SK-N-SH (cell line): ENCODE data around the gene YARS1. TPM values are rescaled to one million over a fixed set of nuclear protein-coding genes. Genes with fewer than 3 reads are reported as not detected.

Experiments
- CTCF ChIA-PET: fragments of 300-600, 350-600 bp; formaldehyde crosslinking; extraction: SDS; loops from one replicate; lab custom pipeline; 2021; lab: Yijun Ruan, JAX
- POLR2A ChIA-PET: fragments of 350-600 bp; sonication (Branson Sonifier 250); formaldehyde crosslinking; extraction: SDS; loops from one replicate; lab custom pipeline; 2020; ENCODE audit warnings: antibody characterized with exemption, inconsistent platforms; lab: Yijun Ruan, JAX
- DNase-seq: peaks from one replicate; pipeline ENCODE4 v3.0.0; 2012
- H2AFZ ChIP-seq: fragments of 200-600 bp; sonication (generic); 2 replicates; pipeline ENCODE4 v1.8.1; 2016; ENCODE audit warnings: antibody characterized with exemption, mild to moderate bottlenecking, low read depth
- H3F3A ChIP-seq: fragments of 200-600 bp; sonication (generic); replicated peaks from 2 replicates; pipeline ENCODE3; 2016; ENCODE audit warnings: antibody characterized with exemption, mild to moderate bottlenecking; ENCODE audit not compliant: insufficient read depth
- H3K27ac ChIP-seq, 2 experiments: fragments of 200-500 bp in 1 of 2; fragments of 200-600 bp in 1 of 2; sonication (Bioruptor generic) in 1 of 2; sonication (generic), shearing (Covaris generic) in 1 of 2; 2 replicates each; pipeline versions ENCODE4 v1.5.1 to v1.6.1; 2014 to 2016; ENCODE audit warnings: low read depth in 2 of 2, inconsistent platforms in 1 of 2, low read length in 1 of 2, mild to moderate bottlenecking in 1 of 2, mixed read lengths in 1 of 2
- H3K27me3 ChIP-seq: fragments of 200-600 bp; sonication (generic), shearing (Covaris generic); 2 replicates; pipeline ENCODE4 v1.6.1; 2016; ENCODE audit warnings: mixed run types; ENCODE audit not compliant: insufficient read depth
- H3K36me3 ChIP-seq, 2 experiments: fragments of 200-500 bp in 1 of 2; fragments of 200-600 bp in 1 of 2; sonication (Bioruptor generic) in 1 of 2; sonication (generic) in 1 of 2; replicated peaks in 1 of 2; 2 replicates each; pipeline versions ENCODE3 to v1.5.1; 2014 to 2016; ENCODE audit warnings: low read length in 1 of 2, mild to moderate bottlenecking in 1 of 2; ENCODE audit not compliant: insufficient read depth in 2 of 2, control insufficient read depth in 1 of 2
- H3K4me1 ChIP-seq, 2 experiments: fragments of 200-500 bp in 1 of 2; fragments of 200-600 bp in 1 of 2; sonication (Bioruptor generic) in 1 of 2; sonication (generic), shearing (Covaris generic) in 1 of 2; 2 replicates each; pipeline versions ENCODE4 v1.5.1 to v1.6.1; 2014 to 2016; ENCODE audit warnings: low read depth in 1 of 2, low read length in 1 of 2, mixed run types in 1 of 2; ENCODE audit not compliant: insufficient read depth in 2 of 2, control insufficient read depth in 1 of 2
- H3K4me2 ChIP-seq: fragments of 200-600 bp; sonication (generic), shearing (Covaris generic); 2 replicates; pipeline ENCODE4 v1.6.1; 2017; ENCODE audit warnings: mixed run types
- H3K4me3 ChIP-seq, 2 experiments: fragments of 200-500 bp in 1 of 2; fragments of 200-600 bp in 1 of 2; sonication (Bioruptor generic) in 1 of 2; sonication (generic), shearing (Covaris generic) in 1 of 2; 2 replicates each; pipeline versions ENCODE4 v1.5.1 to v1.8.1; 2014 to 2016; ENCODE audit warnings: low read depth in 2 of 2, inconsistent platforms in 1 of 2, low read length in 1 of 2, mild to moderate bottlenecking in 1 of 2, mixed read lengths in 1 of 2, moderate library complexity in 1 of 2
- H3K79me2 ChIP-seq: fragments of 200-600 bp; sonication (generic); 2 replicates; pipeline ENCODE4 v1.8.1; 2017; ENCODE audit warnings: mild to moderate bottlenecking; ENCODE audit not compliant: insufficient read depth
- H3K9ac ChIP-seq: fragments of 200-600 bp; sonication (generic); 2 replicates; pipeline ENCODE4 v1.6.1; 2017; ENCODE audit warnings: mixed run types
- H3K9me2 ChIP-seq: fragments of 200-600 bp; sonication (generic); 2 replicates; pipeline ENCODE4 v1.6.1; 2017; ENCODE audit warnings: mixed run types
- H3K9me3 ChIP-seq: fragments of 200-600 bp; sonication (generic); 2 replicates; pipeline ENCODE4 v1.6.1; 2017; ENCODE audit warnings: mixed run types, mild to moderate bottlenecking, moderate library complexity
- H4K20me1 ChIP-seq: fragments of 200-600 bp; sonication (generic); 2 replicates; pipeline ENCODE4 v1.6.1; 2017; ENCODE audit warnings: mild to moderate bottlenecking, mixed run types; ENCODE audit not compliant: insufficient read depth
- CHD2 ChIP-seq: fragments of 150-350 bp; IDR thresholded peaks from 2 replicates; pipeline ENCODE4 v1.6.1; 2018; ENCODE audit warnings: low read length; ENCODE audit not compliant: partially characterized antibody
- EZH2phosphoT487 ChIP-seq: fragments of 200-600 bp; sonication (generic); IDR thresholded peaks from 2 replicates; pipeline ENCODE4 v1.6.1; 2017; ENCODE audit warnings: low read depth, mixed run types, mild to moderate bottlenecking, antibody characterized with exemption, moderate library complexity, borderline replicate concordance
- FOXJ3 ChIP-seq: sonication (generic); formaldehyde crosslinking; IDR thresholded peaks from 2 replicates; pipeline ENCODE4 v1.5.1; 2020; ENCODE audit warnings: mild to moderate bottlenecking, missing genetic modification reagents
- GABPA ChIP-seq: IDR thresholded peaks from 2 replicates; pipeline ENCODE4 v1.4.0; 2012; ENCODE audit warnings: low read depth, mild to moderate bottlenecking
- RAD21 ChIP-seq: IDR thresholded peaks from 2 replicates; pipeline ENCODE4 v1.6.1; 2012; ENCODE audit warnings: mild to moderate bottlenecking, low read length
- SIN3A ChIP-seq: IDR thresholded peaks from 2 replicates; pipeline ENCODE4 v1.6.1; 2012; ENCODE audit warnings: low read depth, mild to moderate bottlenecking, low read length, moderate library complexity, borderline replicate concordance
- TCF12 ChIP-seq: IDR thresholded peaks from 2 replicates; pipeline ENCODE4 v1.4.0; 2012
- TEAD4 ChIP-seq: IDR thresholded peaks from 2 replicates; pipeline ENCODE4 v1.4.0; 2012; ENCODE audit warnings: mild to moderate bottlenecking, borderline replicate concordance; ENCODE audit not compliant: insufficient read depth
- WGBS: methylation state at CpG from one replicate; pipeline ENCODE4 v1.1.6; 2017; ENCODE audit warnings: low lambda C conversion rate; 5-methylcytosine and 5-hydroxymethylcytosine counted together
- polyA plus RNA-seq, 3 experiments: library from polyadenylated mRNA; depleted of rRNA; stranded (reverse); fragments of >200 nt; gene quantifications; 2 replicates each; pipeline ENCODE4 v1.2.3, GENCODE V29; 2012
- TF ChIP-seq, protein P1 (sequence below): IDR thresholded peaks from 2 replicates; pipeline ENCODE4; 2012
- TF ChIP-seq, protein P2 (sequence below): fragments of 150-350 bp; IDR thresholded peaks from 2 replicates; pipeline ENCODE4 v1.6.1; 2017; ENCODE audit warnings: antibody characterized with exemption, low read length, low read depth, borderline replicate concordance

The YARS1 gene
- polyA plus RNA-seq, 1 of the 3 experiments (the other 2 are of a cell fraction): 46.3 TPM

DNA sequence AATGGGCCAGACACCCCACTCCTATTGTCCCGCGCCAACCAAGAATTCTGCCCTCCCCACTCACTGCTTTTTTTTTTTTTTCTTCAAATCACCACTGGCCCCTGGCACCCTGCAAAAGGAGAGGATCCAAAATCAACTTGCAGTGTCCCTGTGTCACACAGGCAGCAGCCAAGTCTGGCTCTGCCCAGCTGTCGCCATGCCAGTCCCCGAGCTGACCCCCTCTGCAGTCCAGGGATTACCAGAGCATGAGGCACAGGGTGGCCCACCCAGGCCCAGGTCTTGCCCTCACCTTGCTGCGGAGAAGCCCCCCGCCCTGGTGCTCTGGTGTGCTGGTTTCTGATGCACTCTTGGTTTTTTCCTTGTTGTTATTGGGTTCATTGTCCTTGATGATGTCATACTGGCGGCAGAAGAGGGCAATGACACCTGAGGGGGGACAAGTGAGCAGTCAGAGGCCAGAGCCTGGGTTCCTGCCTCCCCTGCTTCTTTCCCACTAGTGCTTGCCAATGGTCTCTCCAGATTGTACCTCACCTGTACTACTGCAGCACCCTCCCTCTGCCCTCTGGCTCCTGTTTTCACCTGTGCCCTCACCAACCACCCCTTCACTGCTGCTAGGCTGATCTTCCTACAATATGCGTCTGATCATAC is 47.3 kb upstream of the YARS1 start:
- peaks cover 4 to 20% of the 10 kb centered on the region in 2 experiments for H3K36me3 ChIP-seq
- H3K4me3 ChIP-seq: no peak overlapping the region
- no peaks in the 10 kb centered on the region for H3K4me1 ChIP-seq
- no peak overlapping the region for H3K27ac ChIP-seq
- no peaks in the 10 kb centered on the region for H3K9me3 ChIP-seq
- DNase-seq: no peak
- no peak overlapping the region for H2AFZ ChIP-seq
- TF ChIP-seq, protein P1, sequence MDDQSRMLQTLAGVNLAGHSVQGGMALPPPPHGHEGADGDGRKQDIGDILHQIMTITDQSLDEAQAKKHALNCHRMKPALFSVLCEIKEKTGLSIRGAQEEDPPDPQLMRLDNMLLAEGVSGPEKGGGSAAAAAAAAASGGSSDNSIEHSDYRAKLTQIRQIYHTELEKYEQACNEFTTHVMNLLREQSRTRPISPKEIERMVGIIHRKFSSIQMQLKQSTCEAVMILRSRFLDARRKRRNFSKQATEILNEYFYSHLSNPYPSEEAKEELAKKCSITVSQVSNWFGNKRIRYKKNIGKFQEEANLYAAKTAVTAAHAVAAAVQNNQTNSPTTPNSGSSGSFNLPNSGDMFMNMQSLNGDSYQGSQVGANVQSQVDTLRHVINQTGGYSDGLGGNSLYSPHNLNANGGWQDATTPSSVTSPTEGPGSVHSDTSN: no peak
- TF ChIP-seq CHD2: no peak
- no peak for TF ChIP-seq EZH2phosphoT487
- no peak for TF ChIP-seq SIN3A
- TF ChIP-seq FOXJ3 (CRISPR knock-in tag): no peak
- H3K27me3 ChIP-seq: no peaks in the 10 kb centered on the region
- POLR2A ChIA-PET: no interaction called here
- H4K20me1 ChIP-seq: no peaks in the 10 kb centered on the region
- 97% methylated on average over 8 of the region's 8 CpGs for WGBS
- H3K9me2 ChIP-seq: no peaks in the 10 kb centered on the region
- no peak overlapping the region for H3K9ac ChIP-seq
- no peaks in the 10 kb centered on the region for H3F3A ChIP-seq
- H3K79me2 ChIP-seq: no peaks in the 10 kb centered on the region
- CTCF ChIA-PET: interaction anchor here (0.6 kb wide), 1 partner anchor 153 kb away, joined by 3 read pairs; no protein-coding TSS in a partner anchor
- no peak overlapping the region for H3K4me2 ChIP-seq

DNA sequence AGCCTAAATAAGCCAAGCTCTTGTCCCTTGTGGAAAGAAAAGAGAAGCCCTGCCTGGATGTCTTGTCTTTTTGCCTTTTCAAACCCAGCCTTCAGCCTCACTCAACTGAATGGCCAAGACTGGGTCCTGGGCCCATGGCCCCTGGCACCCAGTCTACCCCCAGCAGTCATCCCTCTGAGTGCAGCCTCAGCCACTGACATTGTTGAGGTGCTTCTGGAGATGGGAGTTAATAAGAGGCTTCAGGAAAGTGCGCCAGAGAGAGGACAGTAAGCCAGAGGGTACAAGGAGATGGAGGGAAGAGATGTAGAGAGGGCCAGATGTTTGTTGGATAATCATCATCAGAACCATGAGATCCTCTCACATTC is 46.7 kb upstream of the YARS1 start:
- Histone ChIP-seq H3F3A (no peaks in the 10 kb centered on the region), H4K20me1 (no peaks in the 10 kb centered on the region), H3K4me2 (no peak overlapping the region), H3K4me1 (no peaks in the 10 kb centered on the region), H3K4me3 (no peak overlapping the region), H3K9ac (no peak overlapping the region), H3K27ac (no peak overlapping the region), H3K79me2 (no peaks in the 10 kb centered on the region), H2AFZ (no peak overlapping the region), H3K9me2 (no peaks in the 10 kb centered on the region), H3K36me3 (peaks cover 4 to 25% of the 10 kb centered on the region in 2 experiments), H3K27me3 (no peaks in the 10 kb centered on the region), H3K9me3 (no peaks in the 10 kb centered on the region)
- POLR2A ChIA-PET: no interaction called here
- no peak for TF ChIP-seq TCF12
- TF ChIP-seq GABPA: no peak
- TF ChIP-seq RAD21: no peak
- TF ChIP-seq TEAD4: no peak
- TF ChIP-seq, protein P2, sequence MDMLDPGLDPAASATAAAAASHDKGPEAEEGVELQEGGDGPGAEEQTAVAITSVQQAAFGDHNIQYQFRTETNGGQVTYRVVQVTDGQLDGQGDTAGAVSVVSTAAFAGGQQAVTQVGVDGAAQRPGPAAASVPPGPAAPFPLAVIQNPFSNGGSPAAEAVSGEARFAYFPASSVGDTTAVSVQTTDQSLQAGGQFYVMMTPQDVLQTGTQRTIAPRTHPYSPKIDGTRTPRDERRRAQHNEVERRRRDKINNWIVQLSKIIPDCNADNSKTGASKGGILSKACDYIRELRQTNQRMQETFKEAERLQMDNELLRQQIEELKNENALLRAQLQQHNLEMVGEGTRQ: no peak
- CTCF ChIA-PET: interaction anchor here (0.6 to 1.7 kb wide), 4 partner anchors 9 to 220 kb away, joined by 3 to 7 read pairs (median 4); no protein-coding TSS in a partner anchor
- no peak for DNase-seq
- WGBS: 100% methylated on average over 1 of the region's 1 CpG
